Activated CD8-positive, alpha-beta memory T cell treated with anti-CD3 and anti-CD28 coated beads for 24 hours (primary cell): ENCODE results near the gene ALCAM.

Source experiments
- DNase-seq: peaks from one replicate; pipeline ENCODE4 v3.0.0-alpha.2; 2020

The ALCAM gene

GRCh38 chr3:105435277-105435676, 68.6 kb downstream of the ALCAM start:
- no peak for DNase-seq

- DNase-seq = no peak
Measured at GRCh38 chr3:105436687-105437086, 70.0 kb downstream of the ALCAM start.

- no peak for DNase-seq
Measured at GRCh38 chr3:105440113-105440512, 73.4 kb downstream of the ALCAM start.

GRCh38 chr3:105444725-105445124, 78.0 kb downstream of the ALCAM start:
- no peak for DNase-seq

GRCh38 chr3:105448338-105448982, 81.8 kb downstream of the ALCAM start:
- no peak for DNase-seq

- DNase-seq = no peak
Measured at GRCh38 chr3:105449414-105449813, 82.7 kb downstream of the ALCAM start.

- DNase-seq = no peak
Measured at GRCh38 chr3:105456017-105456416, 89.3 kb downstream of the ALCAM start.

- no peak for DNase-seq
Measured at GRCh38 chr3:105458518-105459215, 92.0 kb downstream of the ALCAM start.

GRCh38 chr3:105459566-105460290, 93.0 kb downstream of the ALCAM start:
- no peak for DNase-seq

GRCh38 chr3:105463620-105464019, 96.9 kb downstream of the ALCAM start:
- DNase-seq = no peak

GRCh38 chr3:105465251-105465853, 98.6 kb downstream of the ALCAM start:
- DNase-seq = no peak

GRCh38 chr3:105466072-105466471, 99.4 kb downstream of the ALCAM start:
- no peak for DNase-seq

GRCh38 chr3:105466495-105467404, 100.0 kb downstream of the ALCAM start:
- no peak for DNase-seq

GRCh38 chr3:105470851-105471250, 104.1 kb downstream of the ALCAM start:
- no peak for DNase-seq

GRCh38 chr3:105473521-105474223, 107.0 kb downstream of the ALCAM start:
- no peak for DNase-seq

GRCh38 chr3:105480768-105481167, 114.1 kb downstream of the ALCAM start:
- no peak for DNase-seq

GRCh38 chr3:105483476-105483875, 116.8 kb downstream of the ALCAM start:
- DNase-seq = no peak

GRCh38 chr3:105490045-105490444, 123.3 kb downstream of the ALCAM start:
- DNase-seq = no peak

GRCh38 chr3:105493305-105493892, 126.7 kb downstream of the ALCAM start:
- DNase-seq = no peak

GRCh38 chr3:105495021-105495420, 128.3 kb downstream of the ALCAM start:
- DNase-seq = no peak

GRCh38 chr3:105496343-105496742, 129.6 kb downstream of the ALCAM start:
- no peak for DNase-seq
